Keratinocyte (primary cell): Measurements from ENCODE around the gene LMTK2. TPM values are rescaled to one million over a fixed set of nuclear protein-coding genes. Genes with fewer than 3 reads are reported as not detected.

Experiments used
- DNase-seq: peaks from one replicate; pipeline ENCODE4 v3.0.0-alpha.2; 2011; ENCODE audit warnings: low read depth, missing footprints, low spot score
- FAIRE-seq: peaks from 2 replicates; lab custom pipeline; 2011; peaks lifted over from hg19 to GRCh38; lab: Jason Lieb, UNC
- H2AFZ ChIP-seq: 2 replicates; pipeline ENCODE4 v1.6.0; 2012; ENCODE audit warnings: low read length, control low read depth, inconsistent platforms; ENCODE audit not compliant: control insufficient read depth
- H3K27ac ChIP-seq: 2 replicates; pipeline ENCODE4 v1.5.1; 2011; ENCODE audit warnings: low read length; ENCODE audit not compliant: control insufficient read depth, insufficient read depth
- H3K27me3 ChIP-seq: 3 replicates; pipeline ENCODE4 v1.6.0; 2011; ENCODE audit warnings: low read length; ENCODE audit not compliant: control insufficient read depth, insufficient read depth; ENCODE audit errors: extremely low read depth
- H3K36me3 ChIP-seq, 2 experiments: 2 replicates in 1 of 2; 3 replicates in 1 of 2; pipeline ENCODE4 v1.5.1; 2011; ENCODE audit warnings: low read length in 2 of 2, mild to moderate bottlenecking in 1 of 2; ENCODE audit not compliant: control insufficient read depth in 2 of 2, insufficient read depth in 2 of 2; ENCODE audit errors: extremely low read depth in 1 of 2
- H3K4me1 ChIP-seq: 3 replicates; pipeline ENCODE4 v1.5.1; 2011; ENCODE audit warnings: low read length; ENCODE audit not compliant: control insufficient read depth, insufficient read depth; ENCODE audit errors: extremely low read depth
- H3K4me2 ChIP-seq: 3 replicates; pipeline ENCODE4 v1.6.0; 2011; ENCODE audit warnings: low read depth, low read length; ENCODE audit not compliant: control insufficient read depth, insufficient read depth; ENCODE audit errors: extremely low read depth
- H3K4me3 ChIP-seq, 3 experiments: fragments of 200-600 bp in 1 of 3; sonication (generic) in 1 of 3; 2 replicates in 2 of 3; 3 replicates in 1 of 3; pipeline ENCODE4 v1.5.1; 2011 to 2016; ENCODE audit warnings: low read length in 3 of 3, mild to moderate bottlenecking in 3 of 3, control low read depth in 2 of 3, inconsistent platforms in 1 of 3, low read depth in 1 of 3, mixed read lengths in 1 of 3, mixed run types in 1 of 3, moderate library complexity in 1 of 3; ENCODE audit not compliant: control insufficient read depth in 2 of 3, insufficient read depth in 2 of 3; ENCODE audit errors: extremely low read depth in 1 of 3
- H3K79me2 ChIP-seq: 2 replicates; pipeline ENCODE4 v1.6.0; 2012; ENCODE audit warnings: low read length; ENCODE audit not compliant: control insufficient read depth, insufficient read depth
- H3K9ac ChIP-seq: 3 replicates; pipeline ENCODE4 v1.6.0; 2011; ENCODE audit warnings: low read length; ENCODE audit not compliant: control insufficient read depth, insufficient read depth; ENCODE audit errors: extremely low read depth
- H3K9me1 ChIP-seq: 3 replicates; pipeline ENCODE4 v1.6.0; 2011; ENCODE audit warnings: low read length; ENCODE audit not compliant: control insufficient read depth, insufficient read depth; ENCODE audit errors: extremely low read depth
- H3K9me3 ChIP-seq: 2 replicates; pipeline ENCODE4 v1.5.1; 2012; ENCODE audit warnings: low read depth, low read length; ENCODE audit not compliant: control insufficient read depth
- H4K20me1 ChIP-seq: 3 replicates; pipeline ENCODE4 v1.6.0; 2011; ENCODE audit warnings: low read length; ENCODE audit not compliant: control insufficient read depth, insufficient read depth; ENCODE audit errors: extremely low read depth
- CTCF ChIP-seq, 3 experiments: IDR thresholded peaks in 1 of 3; conservative IDR thresholded peaks in 1 of 3; optimal IDR thresholded peaks in 1 of 3; 2 replicates in 2 of 3; 3 replicates in 1 of 3; pipeline versions ENCODE3 to v1.5.1; 2011; ENCODE audit warnings: low read length in 3 of 3, mild to moderate bottlenecking in 3 of 3, moderate library complexity in 2 of 3, control low read depth in 1 of 3, inconsistent platforms in 1 of 3; ENCODE audit not compliant: insufficient read depth in 2 of 3; ENCODE audit errors: extremely low read depth in 1 of 3
- EZH2 ChIP-seq: IDR thresholded peaks from one replicate; pipeline ENCODE4 v1.6.1; 2012; ENCODE audit warnings: inconsistent platforms, mild to moderate bottlenecking, low read length, moderate library complexity
- dilution Hi-C: fragments of 300-500 bp; cut with MboI; formaldehyde crosslinking; loops from one replicate; pipeline ENCODE4 v1.7.0; 2020; ENCODE audit warnings: low sequenced_read_pairs; ENCODE audit not compliant: extremely low pct_ligation_motif_present
- polyA plus RNA-seq, 5 experiments: library from polyadenylated mRNA; depleted of rRNA in 3 of 5; stranded (reverse) in 3 of 5; stranded (forward) in 1 of 5; unstranded in 1 of 5; fragments of >200 nt; gene quantifications; 1 replicate in 1 of 5; 2 replicates in 3 of 5; 3 replicates in 1 of 5; pipeline versions ENCODE4 v1.2.1 to v1.2.3, GENCODE V29; 2011 to 2012; ENCODE audit warnings: missing spikeins in 2 of 5, low read depth in 1 of 5, low replicate concordance in 1 of 5

Gene LMTK2
- polyA plus RNA-seq, 1 donor (not counting 4 experiments of a cell fraction or from before 2014, with no cell fraction given) = 6.6 TPM

- no peaks in the 10 kb centered on the region for H3K9me3 ChIP-seq
- no peak for FAIRE-seq
- H4K20me1 ChIP-seq = no peaks in the 10 kb centered on the region
- no peak for DNase-seq
- H3K9me1 ChIP-seq = no peaks in the 10 kb centered on the region
- H2AFZ ChIP-seq = no peak overlapping the region
- no peak overlapping the region for H3K27ac ChIP-seq
- H3K4me1 ChIP-seq = peaks cover 29% of the 10 kb centered on the region
- H3K79me2 ChIP-seq = no peaks in the 10 kb centered on the region
- no peak overlapping the region for H3K4me3 ChIP-seq
- H3K27me3 ChIP-seq = no peaks in the 10 kb centered on the region
- H3K9ac ChIP-seq = no peak overlapping the region
- dilution Hi-C loops = no loop called here
- no peaks in the 10 kb centered on the region for H3K36me3 ChIP-seq
- no peak overlapping the region for H3K4me2 ChIP-seq
- no peak for TF ChIP-seq CTCF (optimal IDR thresholded peaks at IDR 0.05 in 1 of 3, IDR thresholded peaks at IDR 0.05 in 1 of 3, conservative IDR thresholded peaks at IDR 0.05 in 1 of 3; ENCODE audit: extremely low read depth in 1 of 3, insufficient read depth in 2 of 3, low read length in 3 of 3)
- TF ChIP-seq EZH2 = no peak
These were observed 48.5 kb upstream of the LMTK2 start for GRCh38 chr7:98058186-98058585.

DNA sequence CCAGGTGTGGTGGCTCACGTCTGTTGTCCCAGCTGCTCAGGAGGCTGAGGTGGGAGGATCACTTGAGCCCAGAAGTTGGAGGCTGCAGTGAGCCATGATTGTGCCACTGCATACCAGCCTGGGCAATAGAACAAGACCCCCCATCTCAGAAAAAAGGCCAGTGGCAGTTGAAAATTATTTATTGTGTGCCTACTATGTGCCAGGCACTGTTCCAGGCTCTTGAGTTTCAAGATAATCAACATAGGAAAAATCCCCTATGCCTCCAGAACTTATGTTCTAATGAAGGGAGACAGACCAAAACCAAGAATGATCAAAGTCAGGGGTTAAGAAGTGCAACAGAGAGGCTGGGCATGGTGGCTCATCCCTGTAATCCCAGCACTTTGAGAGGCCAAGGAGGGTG lies 42.4 kb upstream of the LMTK2 start:
- no peaks in the 10 kb centered on the region for H3K4me1 ChIP-seq
- H3K9ac ChIP-seq = no peak overlapping the region
- no peaks in the 10 kb centered on the region for H3K27me3 ChIP-seq
- dilution Hi-C loops = no loop called here
- no peaks in the 10 kb centered on the region for H3K9me1 ChIP-seq
- no peaks in the 10 kb centered on the region for H4K20me1 ChIP-seq
- no peak overlapping the region for H3K4me2 ChIP-seq
- DNase-seq (no peak), FAIRE-seq (no peak)
- H3K4me3 ChIP-seq = no peak overlapping the region
- TF ChIP-seq EZH2 (no peak), CTCF (optimal IDR thresholded peaks at IDR 0.05 in 1 of 3, IDR thresholded peaks at IDR 0.05 in 1 of 3, conservative IDR thresholded peaks at IDR 0.05 in 1 of 3; ENCODE audit: extremely low read depth in 1 of 3, insufficient read depth in 2 of 3, low read length in 3 of 3) (no peak)
- H3K79me2 ChIP-seq = no peaks in the 10 kb centered on the region
- no peak overlapping the region for H3K27ac ChIP-seq
- H3K36me3 ChIP-seq = no peaks in the 10 kb centered on the region
- no peaks in the 10 kb centered on the region for H3K9me3 ChIP-seq
- no peak overlapping the region for H2AFZ ChIP-seq
